Activated naive CD8-positive, alpha-beta T cell treated with anti-CD3 and anti-CD28 coated beads, Interleukin-2, amount 50 U/mL, for 24 hours (primary cell): ENCODE measurements around the gene CELF2.

ENCODE experiments used
- ATAC-seq: fragments of 150-1000 bp; cut with Tn5 transposase; one replicate; pipeline ENCODE4 v1.10.0; 2021
- DNase-seq: peaks from one replicate; pipeline ENCODE4 v3.0.0; 2021
- H3K27ac Mint-ChIP-seq: one replicate; pipeline ENCODE4 v1.8.0; 2021; ENCODE audit warnings: mild to moderate bottlenecking, mixed read lengths
- H3K27me3 Mint-ChIP-seq: one replicate; pipeline ENCODE4 v1.8.0; 2021; ENCODE audit warnings: mixed read lengths
- H3K36me3 Mint-ChIP-seq: one replicate; pipeline ENCODE4 v1.8.0; 2021; ENCODE audit warnings: low read depth, mixed read lengths
- H3K4me1 Mint-ChIP-seq: one replicate; pipeline ENCODE4 v1.8.0; 2021; ENCODE audit warnings: mixed read lengths
- H3K4me3 Mint-ChIP-seq: one replicate; pipeline ENCODE4 v1.8.0; 2021; ENCODE audit warnings: mild to moderate bottlenecking, moderate library complexity, mixed read lengths
- H3K9me3 Mint-ChIP-seq: one replicate; pipeline ENCODE4 v1.8.0; 2021; ENCODE audit warnings: mixed read lengths

Gene CELF2

GRCh38 chr10:11240641-11241040, 223.0 kb downstream of the CELF2 start:
- Mint-ChIP-seq H3K4me3 (no peak overlapping the region), H3K4me1 (peaks cover 28% of the 10 kb centered on the region)

GRCh38 chr10:11242443-11243387, 225.0 kb downstream of the CELF2 start:
- ATAC-seq = peak; percentile 72
- H3K27ac Mint-ChIP-seq = no peak overlapping the region
- peaks cover 11% of the 10 kb centered on the region for H3K4me1 Mint-ChIP-seq
- H3K4me3 Mint-ChIP-seq = peak overlapping the region; percentile 67
- no peaks in the 10 kb centered on the region for H3K9me3 Mint-ChIP-seq
- no peaks in the 10 kb centered on the region for H3K27me3 Mint-ChIP-seq
- no peak for DNase-seq
- H3K36me3 Mint-ChIP-seq = peaks cover 39% of the 10 kb centered on the region

More at GRCh38 chr10:11240641-11241040, 223.0 kb downstream of the CELF2 start:
- H3K27ac Mint-ChIP-seq = no peak overlapping the region
- no peaks in the 10 kb centered on the region for H3K27me3 Mint-ChIP-seq
- no peaks in the 10 kb centered on the region for H3K9me3 Mint-ChIP-seq
- DNase-seq (no peak), ATAC-seq (no peak)
- H3K36me3 Mint-ChIP-seq = peaks cover 50% of the 10 kb centered on the region

GRCh38 chr10:11243425-11244222, 226.0 kb downstream of the CELF2 start:
- H3K36me3 Mint-ChIP-seq = peaks cover 36% of the 10 kb centered on the region
- no peak overlapping the region for H3K27ac Mint-ChIP-seq
- no peaks in the 10 kb centered on the region for H3K27me3 Mint-ChIP-seq
- H3K4me3 Mint-ChIP-seq = peak overlapping the region; percentile 50
- DNase-seq (no peak), ATAC-seq (peak; percentile 21)
- H3K9me3 Mint-ChIP-seq = no peaks in the 10 kb centered on the region
- peaks cover 9% of the 10 kb centered on the region for H3K4me1 Mint-ChIP-seq

- H3K4me1 Mint-ChIP-seq = peaks cover 19% of the 10 kb centered on the region
- peaks cover 33% of the 10 kb centered on the region for H3K36me3 Mint-ChIP-seq
- ATAC-seq (no peak), DNase-seq (no peak)
- no peaks in the 10 kb centered on the region for H3K9me3 Mint-ChIP-seq
- no peak overlapping the region for H3K4me3 Mint-ChIP-seq
- no peak overlapping the region for H3K27ac Mint-ChIP-seq
- no peaks in the 10 kb centered on the region for H3K27me3 Mint-ChIP-seq
These were observed 227.4 kb downstream of the CELF2 start for GRCh38 chr10:11245095-11245479.

GRCh38 chr10:11245510-11245909, 227.8 kb downstream of the CELF2 start:
- peaks cover 21% of the 10 kb centered on the region for H3K4me1 Mint-ChIP-seq
- H3K4me3 Mint-ChIP-seq = no peak overlapping the region
- no peaks in the 10 kb centered on the region for H3K9me3 Mint-ChIP-seq
- peak; percentile 34 for DNase-seq
- peaks cover 32% of the 10 kb centered on the region for H3K36me3 Mint-ChIP-seq
- ATAC-seq = peak; percentile 60
- H3K27me3 Mint-ChIP-seq = no peaks in the 10 kb centered on the region
- no peak overlapping the region for H3K27ac Mint-ChIP-seq

GRCh38 chr10:11245981-11246590, 228.4 kb downstream of the CELF2 start:
- H3K27ac Mint-ChIP-seq = no peak overlapping the region
- H3K4me3 Mint-ChIP-seq = no peak overlapping the region
- H3K4me1 Mint-ChIP-seq = peaks cover 24% of the 10 kb centered on the region
- peaks cover 32% of the 10 kb centered on the region for H3K36me3 Mint-ChIP-seq
- DNase-seq = no peak
- no peaks in the 10 kb centered on the region for H3K9me3 Mint-ChIP-seq
- H3K27me3 Mint-ChIP-seq = no peaks in the 10 kb centered on the region
- ATAC-seq = no peak

- ATAC-seq = peak; percentile 15
- Mint-ChIP-seq H3K4me1 (peaks cover 24% of the 10 kb centered on the region), H3K27ac (no peak overlapping the region), H3K36me3 (peaks cover 35% of the 10 kb centered on the region), H3K27me3 (no peaks in the 10 kb centered on the region), H3K4me3 (no peak overlapping the region), H3K9me3 (no peaks in the 10 kb centered on the region)
- DNase-seq = no peak
These were observed 229.2 kb downstream of the CELF2 start for GRCh38 chr10:11246752-11247467.

GRCh38 chr10:11249152-11249807, 231.6 kb downstream of the CELF2 start:
- peak overlapping the region; percentile 4 for H3K27ac Mint-ChIP-seq
- H3K4me1 Mint-ChIP-seq = peaks cover 33% of the 10 kb centered on the region
- H3K4me3 Mint-ChIP-seq = no peak overlapping the region
- H3K9me3 Mint-ChIP-seq = no peaks in the 10 kb centered on the region
- no peaks in the 10 kb centered on the region for H3K27me3 Mint-ChIP-seq
- peaks cover 35% of the 10 kb centered on the region for H3K36me3 Mint-ChIP-seq
- no peak for DNase-seq
- ATAC-seq = no peak

- Mint-ChIP-seq H3K4me1 (peaks cover 34% of the 10 kb centered on the region), H3K27ac (peak overlapping the region; percentile 4), H3K36me3 (peaks cover 38% of the 10 kb centered on the region), H3K27me3 (no peaks in the 10 kb centered on the region), H3K9me3 (no peaks in the 10 kb centered on the region), H3K4me3 (no peak overlapping the region)
- DNase-seq (no peak), ATAC-seq (no peak)
These were observed 232.1 kb downstream of the CELF2 start for GRCh38 chr10:11249808-11250195.

GRCh38 chr10:11250304-11250703, 232.6 kb downstream of the CELF2 start:
- ATAC-seq = no peak
- peaks cover 42% of the 10 kb centered on the region for H3K36me3 Mint-ChIP-seq
- DNase-seq = no peak

GRCh38 chr10:11252887-11253286, 235.2 kb downstream of the CELF2 start:
- no peak overlapping the region for H3K4me3 Mint-ChIP-seq
- DNase-seq (no peak), ATAC-seq (no peak)
- peak overlapping the region; percentile 48 for H3K27ac Mint-ChIP-seq
- H3K27me3 Mint-ChIP-seq = no peaks in the 10 kb centered on the region
- H3K36me3 Mint-ChIP-seq = peaks cover 58% of the 10 kb centered on the region
- no peaks in the 10 kb centered on the region for H3K9me3 Mint-ChIP-seq
- H3K4me1 Mint-ChIP-seq = peaks cover 60% of the 10 kb centered on the region

More at GRCh38 chr10:11250304-11250703, 232.6 kb downstream of the CELF2 start:
- H3K4me3 Mint-ChIP-seq = no peak overlapping the region
- H3K27ac Mint-ChIP-seq = peak overlapping the region; percentile 70
- no peaks in the 10 kb centered on the region for H3K9me3 Mint-ChIP-seq
- peaks cover 39% of the 10 kb centered on the region for H3K4me1 Mint-ChIP-seq
- H3K27me3 Mint-ChIP-seq = no peaks in the 10 kb centered on the region

GRCh38 chr10:11253385-11254002, 235.8 kb downstream of the CELF2 start:
- Mint-ChIP-seq H3K4me1 (peaks cover 62% of the 10 kb centered on the region), H3K36me3 (peaks cover 61% of the 10 kb centered on the region), H3K27ac (peak overlapping the region; percentile 62), H3K9me3 (no peaks in the 10 kb centered on the region), H3K27me3 (no peaks in the 10 kb centered on the region), H3K4me3 (no peak overlapping the region)
- DNase-seq (no peak), ATAC-seq (no peak)

GRCh38 chr10:11255156-11255555, 237.5 kb downstream of the CELF2 start:
- H3K36me3 Mint-ChIP-seq = peaks cover 72% of the 10 kb centered on the region
- DNase-seq (no peak), ATAC-seq (no peak)
- no peaks in the 10 kb centered on the region for H3K27me3 Mint-ChIP-seq
- no peaks in the 10 kb centered on the region for H3K9me3 Mint-ChIP-seq
- peak overlapping the region; percentile 64 for H3K27ac Mint-ChIP-seq
- no peak overlapping the region for H3K4me3 Mint-ChIP-seq
- H3K4me1 Mint-ChIP-seq = peaks cover 63% of the 10 kb centered on the region
